ENCODE measurements around the gene LHX6. TPM values are rescaled to one million over a fixed set of nuclear protein-coding genes. Genes with fewer than 3 reads are reported as not detected.

LHX6 gene
- total RNA-seq, 1 experiment from 2014 or later, result 6.1 TPM

Other genes starting within 250 kb of the LHX6 start
- gene TTLL11, start 135.6 kb downstream of the LHX6 start, total RNA-seq (2014; rRNA removed; shearing (Covaris generic)), result 4.8 and 8.8 TPM in 2 replicates
- 96.1 and 98.8 TPM in 2 replicates for gene NDUFA8, start 69.2 kb downstream of the LHX6 start, total RNA-seq (2014; rRNA removed; shearing (Covaris generic))
- not detected in 2 replicates for gene MORN5, start 69.0 kb downstream of the LHX6 start, total RNA-seq (2014; rRNA removed; shearing (Covaris generic))
- 23.9 and 29.4 TPM in 2 replicates for gene RBM18, start 35.9 kb upstream of the LHX6 start, total RNA-seq (2014; rRNA removed; shearing (Covaris generic))
- 68.0 and 72.0 TPM in 2 replicates for gene MRRF, start 35.9 kb upstream of the LHX6 start, total RNA-seq (2014; rRNA removed; shearing (Covaris generic))
- gene PTGS1, start 142.1 kb upstream of the LHX6 start, total RNA-seq (2014; rRNA removed; shearing (Covaris generic)), result 0.85 and 1.2 TPM in 2 replicates
- not detected in 2 replicates for gene OR1J1, start 249.0 kb upstream of the LHX6 start, total RNA-seq (2014; rRNA removed; shearing (Covaris generic))